Esophagus squamous epithelium (tissue), 4 donors: Measurements from ENCODE around the gene GDPD5.

Experiments used
- CTCF ChIP-seq, 6 experiments: fragments of 450-650 bp in 4 of 6; fragments of 200-600 bp in 2 of 6; sonication (generic) in 2 of 6; IDR thresholded peaks; one replicate each; pipeline ENCODE4 v1.5.1; 2016 to 2019; ENCODE audit warnings: antibody characterized with exemption in 6 of 6, mild to moderate bottlenecking in 4 of 6, moderate library complexity in 4 of 6
- POLR2A ChIP-seq, 4 donors: fragments of 450-650 bp; IDR thresholded peaks; one replicate each; pipeline ENCODE4 v1.6.1; 2017; ENCODE audit warnings: antibody characterized with exemption in 4 of 4, mild to moderate bottlenecking in 4 of 4, moderate library complexity in 3 of 4

- TF ChIP-seq CTCF (IDR thresholded peaks at IDR 0.05) (no peak), POLR2A (IDR thresholded peaks at IDR 0.05) (no peak)
Observed at GRCh38 chr11:75442161-75442885, 83.4 kb downstream of the GDPD5 start.
